NOMO-1 treated with DMSO at 0.1 percent for 48 hours (cell line): ENCODE data around the gene FSTL4.
A peak's percentile ranks its signal among the peaks of the same experiment; 100 is the strongest.

Experiments
- DNase-seq: peaks from one replicate; lab custom pipeline; 2025; ENCODE audit not compliant: unreplicated experiment; lab: John Stamatoyannopoulos, UW

FSTL4 gene

GRCh38 chr5:133252133-133252480 lies 360.2 kb downstream of the FSTL4 start:
- no peak for DNase-seq

DNA sequence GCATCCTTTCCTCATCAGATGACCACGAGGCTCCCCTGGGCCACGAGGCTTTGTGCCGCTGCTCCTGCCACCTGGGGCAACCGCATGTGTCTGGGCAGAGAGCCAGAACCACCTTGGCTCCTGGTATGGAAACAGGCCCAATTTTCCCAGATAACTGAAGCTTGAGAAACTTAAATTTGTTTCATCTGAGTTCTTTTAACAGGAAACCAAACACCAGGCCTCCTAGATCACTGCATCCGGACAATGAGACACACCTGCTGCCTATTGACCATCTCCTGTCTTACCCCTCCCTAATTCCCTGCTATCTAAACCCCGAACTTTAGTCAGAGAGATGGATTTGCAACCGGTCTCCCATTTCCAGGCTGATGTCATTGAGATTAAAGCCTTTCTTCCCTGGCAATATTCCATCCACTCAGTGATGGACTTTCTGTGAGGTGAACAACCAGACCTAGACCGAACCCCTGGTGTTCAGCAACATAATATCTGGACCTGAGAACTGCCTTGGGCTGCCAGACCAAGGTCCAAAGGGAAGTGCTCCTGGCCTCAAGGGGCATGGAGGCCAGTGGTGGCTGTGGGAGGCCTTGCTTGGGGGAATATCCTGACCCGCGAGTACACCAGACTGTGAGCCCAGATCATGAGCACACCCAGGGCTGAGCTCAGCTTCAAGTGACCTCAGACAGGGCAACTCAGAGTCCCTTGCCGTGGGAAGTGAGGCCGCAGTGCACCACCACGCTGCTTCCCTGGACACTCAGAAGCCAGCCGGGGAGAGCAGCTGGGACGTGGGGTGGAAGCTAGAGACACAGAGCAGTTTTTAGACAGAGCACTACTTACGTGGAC lies 360.8 kb downstream of the FSTL4 start:
- DNase-seq, result no peak

DNA sequence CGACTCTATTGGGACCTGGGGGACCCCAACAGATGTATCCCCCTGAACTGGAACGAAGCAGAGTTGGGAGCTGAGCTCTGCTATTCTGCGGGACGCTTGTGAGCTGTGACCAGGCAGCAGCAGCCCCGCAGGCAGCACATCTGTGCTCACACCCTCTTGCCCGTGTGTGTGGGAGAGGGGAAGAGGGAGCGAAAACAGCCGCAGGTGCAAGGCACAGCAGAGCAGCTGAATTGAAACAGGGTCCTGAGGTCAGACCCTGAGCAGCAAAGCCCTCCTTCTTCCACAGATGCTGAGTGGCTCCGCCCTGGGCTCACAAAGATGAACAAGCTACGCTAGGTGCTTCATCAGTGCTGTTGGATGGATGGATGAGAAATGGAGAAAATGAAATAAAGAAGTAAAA lies 361.8 kb downstream of the FSTL4 start:
- DNase-seq, result no peak

DNA sequence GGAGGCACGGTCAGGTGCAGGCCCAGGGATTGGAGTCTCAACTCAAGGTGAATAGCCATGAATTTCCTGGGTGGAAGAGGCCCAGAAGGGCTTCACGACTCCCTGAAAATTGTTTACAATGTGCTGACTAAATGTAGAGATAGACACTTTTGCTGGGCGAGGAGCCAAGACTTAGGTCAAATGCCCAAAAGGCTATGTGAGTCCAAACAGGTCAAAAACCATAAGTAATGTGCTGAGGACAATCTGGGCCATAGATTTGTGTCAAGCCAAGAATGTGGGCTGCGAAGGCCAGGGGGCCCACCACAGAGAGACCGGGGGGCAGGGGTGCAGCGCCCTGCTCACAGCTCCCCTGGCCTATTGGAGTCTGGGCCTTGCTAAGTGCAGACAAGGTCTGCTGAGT lies 362.7 kb downstream of the FSTL4 start:
- no peak for DNase-seq

DNA sequence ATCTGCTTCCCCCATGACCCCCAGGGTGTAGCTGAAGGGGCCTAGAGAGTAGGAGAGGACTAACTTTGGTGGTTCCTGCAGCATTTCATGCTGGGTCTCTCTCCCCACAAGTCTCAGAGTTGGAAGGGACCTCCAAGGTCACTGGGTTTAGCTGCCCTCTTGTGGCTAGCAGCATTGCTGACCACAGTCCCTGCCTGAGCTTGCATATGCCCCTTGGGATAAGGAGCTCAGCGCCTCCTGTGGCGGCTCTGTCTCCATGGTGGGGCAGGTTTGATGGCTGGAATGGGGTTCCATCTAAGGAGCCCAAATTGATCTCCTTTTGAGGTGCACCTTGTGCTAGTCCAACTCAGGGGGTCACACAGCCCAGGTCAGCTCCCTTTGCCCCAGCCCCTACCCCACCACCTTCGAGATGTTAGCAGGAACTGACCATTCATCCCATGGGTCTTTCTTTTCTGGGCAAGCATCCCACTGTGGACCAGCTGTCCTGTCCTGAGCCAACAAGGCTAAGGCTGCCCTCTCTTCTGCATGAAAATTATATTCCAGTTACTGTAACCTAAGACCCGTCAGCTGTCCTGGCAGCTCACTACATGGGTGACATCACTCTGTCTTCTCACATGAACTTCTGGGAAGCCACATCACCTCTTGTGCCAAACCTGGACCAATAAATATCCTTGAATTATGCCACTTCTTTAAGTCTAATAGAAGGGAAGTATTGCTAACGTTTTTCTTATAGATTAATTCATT lies 364.3 kb downstream of the FSTL4 start:
- no peak for DNase-seq

DNA sequence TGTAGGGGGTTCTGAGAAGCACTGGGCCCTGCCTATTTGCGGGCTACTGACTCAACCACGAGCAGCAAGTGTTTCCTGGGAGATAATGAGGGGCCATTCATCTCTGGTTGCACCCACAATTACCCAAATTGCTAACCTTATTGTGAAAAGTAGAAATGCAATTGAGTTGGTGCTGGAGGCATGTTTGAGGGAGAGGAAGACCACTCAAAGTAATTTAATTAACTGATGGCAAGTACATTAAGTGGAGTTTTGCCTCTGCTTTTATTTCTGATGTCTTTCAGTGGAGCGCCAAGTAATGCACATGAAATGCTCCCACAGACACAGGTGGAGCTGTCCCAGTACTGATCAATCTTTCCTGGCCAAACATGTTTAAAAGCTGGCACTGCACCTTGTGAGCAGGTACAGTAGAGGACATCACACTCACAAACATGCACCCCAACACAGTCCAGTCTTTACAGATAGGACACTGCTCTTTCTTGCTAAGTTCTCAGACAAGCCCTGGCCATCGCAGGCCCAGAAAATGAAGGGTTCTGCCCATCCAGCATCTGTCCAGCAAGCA lies 365.1 kb downstream of the FSTL4 start:
- DNase-seq, result no peak

DNA sequence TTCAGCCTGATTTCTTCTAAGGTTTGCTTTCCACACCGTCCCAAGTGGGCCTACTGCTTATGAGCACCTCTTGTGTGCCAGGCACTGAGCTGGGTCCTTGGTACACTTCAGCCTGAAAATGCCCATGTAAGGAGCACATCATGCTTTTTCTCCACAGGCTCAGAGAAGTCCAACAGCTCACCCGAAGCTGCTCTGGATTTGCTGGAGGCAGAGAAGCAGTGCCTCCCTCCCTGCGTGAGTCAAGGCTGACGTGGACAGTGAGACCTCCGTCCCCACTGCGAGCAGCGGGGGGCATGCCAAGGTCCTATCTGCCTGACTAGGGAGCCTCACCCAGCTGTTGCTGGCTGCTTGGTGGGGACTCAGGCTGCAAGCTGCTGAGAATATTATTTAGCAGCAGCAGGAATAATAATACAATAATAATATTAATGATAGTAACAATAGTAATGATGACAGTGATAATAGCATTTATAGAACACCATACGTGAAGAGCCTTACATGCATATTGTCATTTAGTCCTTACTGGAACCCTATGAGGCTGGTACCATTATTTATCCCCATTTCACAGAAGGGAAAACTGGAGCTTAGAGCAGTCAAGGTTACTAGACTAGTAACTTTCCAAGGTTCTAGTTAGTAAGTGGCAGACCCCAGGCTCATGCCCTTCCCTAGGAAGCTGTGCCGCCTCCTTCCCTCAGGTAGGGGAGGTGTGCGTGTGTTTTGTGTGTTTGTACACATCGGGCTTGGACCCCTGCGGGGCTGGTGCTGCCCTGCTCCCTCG lies 365.8 kb downstream of the FSTL4 start:
- no peak for DNase-seq

- no peak for DNase-seq
Observed at GRCh38 chr5:133246053-133246370, 366.3 kb downstream of the FSTL4 start.

DNA sequence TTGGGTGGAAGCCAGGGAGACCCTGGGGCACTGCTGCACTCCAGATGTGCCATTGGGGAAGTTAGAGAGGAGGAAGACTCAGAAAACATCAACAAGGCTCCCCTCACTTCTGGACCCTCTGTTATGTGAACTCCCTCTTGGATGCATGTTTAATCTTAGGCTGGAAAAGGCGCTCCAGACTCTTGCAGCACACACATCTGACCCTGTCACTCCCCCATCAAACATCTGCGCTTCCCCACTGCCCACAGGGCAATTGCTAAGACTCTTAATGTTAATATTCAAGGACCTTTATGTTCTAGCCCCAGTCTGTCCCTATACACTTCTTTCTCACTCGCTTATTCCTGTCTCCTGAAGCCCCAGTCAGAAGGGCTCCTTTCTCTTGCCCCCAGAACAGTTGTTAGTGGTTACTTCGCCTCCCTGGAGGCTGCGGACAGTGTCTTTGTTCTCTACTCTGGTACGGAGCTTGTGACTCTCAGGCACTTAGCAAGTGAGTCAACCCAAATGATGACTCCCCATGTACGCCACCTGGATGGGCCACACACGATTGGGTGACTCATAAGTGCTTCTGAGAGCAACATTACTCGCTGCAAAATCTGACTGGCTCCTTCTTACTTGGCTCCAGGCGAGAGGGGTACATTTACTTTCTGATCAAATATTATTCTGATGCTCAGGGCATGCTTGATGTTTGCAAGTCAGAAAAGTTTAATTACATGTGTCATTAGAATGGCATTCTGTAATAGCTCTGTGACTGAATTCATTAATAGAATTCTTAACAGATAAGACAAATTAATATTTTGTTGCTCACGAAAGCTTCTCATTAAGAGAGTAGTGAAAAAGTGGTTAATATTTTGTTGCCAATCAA lies 366.9 kb downstream of the FSTL4 start:
- DNase-seq, result no peak

DNA sequence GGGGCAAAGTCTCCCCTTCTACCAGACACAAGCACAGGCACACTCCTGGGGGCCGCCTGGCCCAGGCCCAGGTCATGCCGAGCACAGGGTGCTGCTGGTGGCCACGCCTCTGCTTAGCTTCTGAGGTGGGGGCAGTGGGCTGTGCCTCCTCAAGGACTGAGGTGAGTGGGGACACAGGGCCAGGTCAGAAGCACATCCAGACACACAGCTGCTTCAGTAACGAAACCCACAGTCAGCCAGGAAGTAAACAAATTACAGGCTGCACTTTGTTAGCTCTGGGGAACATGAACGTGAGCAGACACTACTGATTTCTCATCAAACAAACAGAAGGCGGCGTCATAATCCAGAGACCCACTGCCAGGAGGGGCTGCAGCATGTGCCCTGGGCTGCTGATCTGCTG lies 368.1 kb downstream of the FSTL4 start:
- no peak for DNase-seq

DNA sequence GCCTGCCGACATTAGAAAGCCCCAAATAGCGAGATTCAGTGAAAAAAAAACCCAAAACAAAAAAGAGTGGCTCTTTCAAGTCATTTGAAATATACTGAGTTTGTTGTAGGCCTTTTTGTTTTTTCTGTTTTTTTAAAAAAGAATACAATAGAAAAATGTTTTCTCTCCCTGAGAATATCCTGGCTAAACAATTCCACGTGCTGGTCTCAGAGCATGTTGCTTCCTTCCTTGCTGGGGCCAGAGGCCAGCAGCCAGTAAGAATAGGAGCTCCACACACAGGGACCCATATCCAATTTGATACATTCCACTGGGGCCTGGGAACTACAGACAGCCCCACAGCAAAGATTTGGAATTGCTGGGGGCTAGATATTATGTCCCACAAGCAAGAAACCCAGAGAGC lies 369.1 kb downstream of the FSTL4 start:
- no peak for DNase-seq

- DNase-seq, result no peak
Observed at GRCh38 chr5:133242221-133242835, 370.0 kb downstream of the FSTL4 start.

GRCh38 chr5:133241179-133242092 lies 370.9 kb downstream of the FSTL4 start:
- peak; percentile 77 for DNase-seq

DNA sequence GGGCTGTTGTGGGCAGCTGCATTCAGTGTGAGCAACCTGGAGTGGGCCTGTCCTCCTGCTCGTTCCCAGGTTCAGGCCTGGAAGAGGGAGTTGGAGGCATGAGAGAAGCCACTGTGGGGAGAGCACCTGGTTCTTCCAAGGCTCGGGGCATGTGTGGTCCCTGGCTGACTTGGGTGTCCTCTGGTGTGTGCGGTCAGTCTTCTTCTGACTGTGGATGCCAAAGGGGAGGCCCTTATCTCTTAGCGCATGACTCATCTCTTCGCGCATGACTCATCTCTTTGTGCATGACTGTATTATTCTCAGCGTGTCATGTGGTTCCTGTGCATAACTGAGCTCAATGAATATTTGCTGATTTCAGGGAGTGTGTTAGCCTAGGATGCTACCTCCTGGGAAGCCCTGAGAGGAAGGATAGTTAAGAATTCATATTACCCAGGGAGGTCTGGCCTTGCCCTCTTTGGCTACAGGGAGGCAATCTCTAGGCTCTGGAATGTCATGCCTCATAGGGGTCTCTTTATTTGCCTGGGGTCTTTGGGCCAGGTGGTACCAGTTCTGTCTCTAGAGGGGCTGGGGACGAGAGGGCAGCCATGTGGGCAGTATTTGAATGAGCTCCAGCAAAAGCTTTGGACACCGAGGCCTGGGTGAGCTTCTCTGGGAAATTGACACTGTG lies 371.8 kb downstream of the FSTL4 start:
- DNase-seq, result peak; percentile 97

DNA sequence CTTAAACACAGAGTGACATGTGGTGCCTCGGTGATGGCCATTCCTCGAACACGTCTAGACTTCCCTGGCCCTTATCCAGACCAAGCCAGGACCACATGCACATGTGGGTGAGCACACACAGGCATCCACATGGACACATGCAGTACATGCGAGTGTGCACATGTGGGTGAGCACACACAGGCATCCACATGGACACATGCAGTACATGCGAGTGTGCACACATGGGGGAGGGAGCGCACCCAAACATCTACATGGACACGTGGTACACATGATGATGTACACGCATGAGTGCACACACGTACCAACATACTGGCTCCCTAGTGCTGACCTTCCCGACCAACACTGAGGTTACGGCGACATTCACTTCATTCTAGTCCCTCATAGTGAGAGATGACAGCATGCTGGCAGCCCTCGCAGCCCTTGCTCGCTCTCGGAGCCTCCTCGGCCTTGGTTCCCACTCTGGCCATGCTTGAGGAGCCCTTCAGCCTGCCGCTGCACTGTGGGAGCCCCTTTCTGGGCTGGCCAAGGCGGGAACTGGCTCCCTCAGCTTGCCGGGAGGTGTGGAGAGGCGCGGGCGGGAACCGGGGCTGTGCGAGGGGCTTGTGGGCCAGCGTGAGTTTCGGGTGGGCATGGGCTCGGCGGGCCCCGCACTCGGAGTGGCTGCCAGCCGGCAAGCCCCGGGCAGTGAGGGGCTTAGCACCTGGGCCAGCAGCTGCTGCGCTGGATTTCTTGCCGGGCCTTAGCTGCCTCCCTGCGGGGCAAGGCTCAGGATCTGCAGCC lies 373.7 kb downstream of the FSTL4 start:
- no peak for DNase-seq

- no peak for DNase-seq
Observed at GRCh38 chr5:133236976-133237375, 375.4 kb downstream of the FSTL4 start.

- no peak for DNase-seq
Observed at GRCh38 chr5:133236541-133236951, 375.8 kb downstream of the FSTL4 start.
